RWPE2 (cell line): ENCODE measurements around the gene GALNT11.

Source experiments
- ATAC-seq: fragments of 200-7000 bp; cut with Tn5 transposase; 3 replicates; pipeline ENCODE4 v1.9.1; 2021; ENCODE audit warnings: low read depth
- DNase-seq: peaks from one replicate; pipeline ENCODE4 v3.0.0-alpha.2; 2020; ENCODE audit warnings: low spot score
- H3K27ac ChIP-seq: fragments of 450-650 bp; 2 replicates; pipeline ENCODE4 v1.5.1; 2017; ENCODE audit warnings: mild to moderate bottlenecking; ENCODE audit not compliant: poor library complexity, severe bottlenecking
- H3K27me3 ChIP-seq: fragments of 250-450 bp; sonication (Bioruptor Pico); 2 replicates; pipeline ENCODE4 v1.5.1; 2021; ENCODE audit warnings: mild to moderate bottlenecking, moderate library complexity; ENCODE audit not compliant: insufficient read depth, poor library complexity, severe bottlenecking
- H3K36me3 ChIP-seq: fragments of 250-450 bp; sonication (Bioruptor Pico); 2 replicates; pipeline ENCODE4 v1.5.1; 2020; ENCODE audit warnings: low read depth, mild to moderate bottlenecking, moderate library complexity
- H3K4me1 ChIP-seq: fragments of 250-450 bp; sonication (Bioruptor Pico); 2 replicates; pipeline ENCODE4 v1.5.1; 2021; ENCODE audit warnings: mild to moderate bottlenecking, moderate library complexity; ENCODE audit not compliant: insufficient read depth, poor library complexity, severe bottlenecking
- H3K4me3 ChIP-seq: fragments of 250-450 bp; sonication (Bioruptor Pico); 2 replicates; pipeline ENCODE4 v1.5.1; 2021; ENCODE audit warnings: mild to moderate bottlenecking, moderate library complexity; ENCODE audit not compliant: severe bottlenecking
- H3K9me3 ChIP-seq: fragments of 250-450 bp; sonication (Bioruptor Pico); 2 replicates; pipeline ENCODE4 v1.5.1; 2021; ENCODE audit warnings: mild to moderate bottlenecking, moderate library complexity; ENCODE audit not compliant: severe bottlenecking
- TF ChIP-seq, protein P1 (sequence below): fragments of 450-650 bp; IDR thresholded peaks from one replicate; pipeline ENCODE4 v1.5.1; 2017; ENCODE audit warnings: mild to moderate bottlenecking, moderate library complexity; ENCODE audit not compliant: poor library complexity, severe bottlenecking

Gene GALNT11

DNA sequence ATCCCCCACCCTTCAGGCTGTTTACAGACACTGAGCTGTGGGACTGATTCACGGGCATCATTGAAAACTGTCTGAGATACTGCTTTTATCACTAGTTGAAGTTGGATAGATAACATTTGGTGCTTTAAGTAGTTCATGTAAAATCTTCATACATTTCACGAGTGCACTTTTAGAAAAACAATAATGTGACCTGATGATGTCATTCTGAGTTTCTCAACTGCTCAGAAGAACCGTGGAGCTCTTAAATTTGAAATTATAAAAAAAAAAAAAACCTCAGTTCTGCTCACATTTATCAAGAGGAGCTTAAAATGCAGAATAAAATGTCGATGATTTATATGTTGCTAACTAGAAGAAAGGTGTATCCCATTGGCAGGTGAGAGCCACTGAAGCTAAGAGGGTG is 81.5 kb downstream of the GALNT11 start:
- Histone ChIP-seq H3K4me3 (no peak overlapping the region), H3K36me3 (peaks cover 3% of the 10 kb centered on the region; the same call in 1 of the 2 replicates), H3K27ac (no peak overlapping the region), H3K9me3 (no peaks in the 10 kb centered on the region), H3K4me1 (no peaks in the 10 kb centered on the region), H3K27me3 (no peaks in the 10 kb centered on the region)
- TF ChIP-seq, protein P1, sequence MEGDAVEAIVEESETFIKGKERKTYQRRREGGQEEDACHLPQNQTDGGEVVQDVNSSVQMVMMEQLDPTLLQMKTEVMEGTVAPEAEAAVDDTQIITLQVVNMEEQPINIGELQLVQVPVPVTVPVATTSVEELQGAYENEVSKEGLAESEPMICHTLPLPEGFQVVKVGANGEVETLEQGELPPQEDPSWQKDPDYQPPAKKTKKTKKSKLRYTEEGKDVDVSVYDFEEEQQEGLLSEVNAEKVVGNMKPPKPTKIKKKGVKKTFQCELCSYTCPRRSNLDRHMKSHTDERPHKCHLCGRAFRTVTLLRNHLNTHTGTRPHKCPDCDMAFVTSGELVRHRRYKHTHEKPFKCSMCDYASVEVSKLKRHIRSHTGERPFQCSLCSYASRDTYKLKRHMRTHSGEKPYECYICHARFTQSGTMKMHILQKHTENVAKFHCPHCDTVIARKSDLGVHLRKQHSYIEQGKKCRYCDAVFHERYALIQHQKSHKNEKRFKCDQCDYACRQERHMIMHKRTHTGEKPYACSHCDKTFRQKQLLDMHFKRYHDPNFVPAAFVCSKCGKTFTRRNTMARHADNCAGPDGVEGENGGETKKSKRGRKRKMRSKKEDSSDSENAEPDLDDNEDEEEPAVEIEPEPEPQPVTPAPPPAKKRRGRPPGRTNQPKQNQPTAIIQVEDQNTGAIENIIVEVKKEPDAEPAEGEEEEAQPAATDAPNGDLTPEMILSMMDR: no peak
- no peak for DNase-seq
- no peak for ATAC-seq

DNA sequence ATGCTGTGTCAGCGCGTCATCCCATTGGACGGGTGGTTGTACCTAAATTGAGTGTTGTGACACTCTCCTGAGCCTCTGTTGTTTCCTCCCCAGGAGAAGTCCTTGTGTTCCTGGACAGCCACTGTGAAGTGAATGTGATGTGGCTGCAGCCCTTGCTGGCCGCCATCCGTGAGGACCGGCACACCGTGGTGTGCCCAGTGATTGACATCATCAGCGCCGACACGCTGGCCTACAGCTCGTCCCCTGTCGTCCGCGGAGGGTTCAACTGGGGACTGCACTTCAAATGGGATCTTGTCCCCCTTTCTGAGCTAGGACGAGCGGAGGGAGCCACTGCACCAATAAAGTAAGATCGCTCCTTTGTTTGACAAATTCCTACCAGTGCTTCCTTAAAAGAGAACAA is 82.5 kb downstream of the GALNT11 start:
- no peaks in the 10 kb centered on the region for H3K27me3 ChIP-seq
- DNase-seq (no peak), ATAC-seq (no peak)
- no peaks in the 10 kb centered on the region for H3K9me3 ChIP-seq
- peaks cover 7% of the 10 kb centered on the region for H3K36me3 ChIP-seq
- H3K27ac ChIP-seq: no peak overlapping the region
- TF ChIP-seq, protein P1: no peak
- H3K4me3 ChIP-seq: no peak overlapping the region
- no peaks in the 10 kb centered on the region for H3K4me1 ChIP-seq

DNA sequence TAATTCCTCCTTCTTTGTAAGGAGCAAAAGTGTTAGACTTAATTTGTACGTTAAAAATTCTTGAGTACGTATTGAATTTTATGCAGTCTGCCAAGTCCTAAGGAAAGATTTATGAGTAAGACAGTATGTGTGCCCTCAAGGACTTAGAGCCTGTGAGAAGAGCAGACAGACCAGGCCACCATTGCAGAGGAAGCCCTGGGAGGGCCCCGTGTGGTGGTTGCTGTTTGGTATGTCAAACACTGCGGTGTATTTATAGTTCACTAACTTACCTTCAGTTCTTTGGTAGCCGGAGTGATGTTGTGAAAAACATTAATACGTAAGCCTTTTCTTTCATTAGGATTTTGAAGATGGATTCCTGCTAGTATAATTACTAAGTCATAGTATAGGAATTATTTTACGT is 82.9 kb downstream of the GALNT11 start:
- no peak overlapping the region for H3K27ac ChIP-seq
- H3K4me3 ChIP-seq: no peak overlapping the region
- DNase-seq (no peak), ATAC-seq (peak; percentile 56; the same call in 1 of the 3 replicates)
- H3K36me3 ChIP-seq: peaks cover 11% of the 10 kb centered on the region
- TF ChIP-seq, protein P1: peak; percentile 5
- H3K27me3 ChIP-seq: no peaks in the 10 kb centered on the region
- H3K9me3 ChIP-seq: no peaks in the 10 kb centered on the region
- no peaks in the 10 kb centered on the region for H3K4me1 ChIP-seq

DNA sequence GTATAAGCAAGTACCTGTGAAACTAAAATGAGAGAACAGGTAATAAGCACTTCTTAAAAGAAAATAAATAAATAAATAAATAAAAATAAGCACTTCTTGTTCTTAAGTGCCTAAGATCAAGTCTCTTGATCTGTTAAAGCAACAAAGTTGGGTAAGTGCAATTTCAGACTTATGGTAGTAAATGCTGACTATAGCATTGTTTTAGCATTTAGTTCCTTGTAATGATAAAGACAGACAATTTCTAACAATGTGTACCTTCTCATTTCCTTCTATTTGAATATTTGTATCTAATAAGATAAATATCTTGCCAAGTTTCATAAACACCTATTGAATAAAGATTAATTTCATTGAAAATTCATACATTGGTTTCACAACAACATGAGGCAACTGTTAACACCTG is 87.4 kb downstream of the GALNT11 start:
- Histone ChIP-seq H3K4me3 (no peak overlapping the region), H3K4me1 (no peaks in the 10 kb centered on the region), H3K36me3 (peaks cover 38% of the 10 kb centered on the region), H3K9me3 (no peaks in the 10 kb centered on the region), H3K27me3 (no peaks in the 10 kb centered on the region), H3K27ac (no peak overlapping the region)
- ATAC-seq (no peak), DNase-seq (no peak)
- TF ChIP-seq, protein P1: no peak

DNA sequence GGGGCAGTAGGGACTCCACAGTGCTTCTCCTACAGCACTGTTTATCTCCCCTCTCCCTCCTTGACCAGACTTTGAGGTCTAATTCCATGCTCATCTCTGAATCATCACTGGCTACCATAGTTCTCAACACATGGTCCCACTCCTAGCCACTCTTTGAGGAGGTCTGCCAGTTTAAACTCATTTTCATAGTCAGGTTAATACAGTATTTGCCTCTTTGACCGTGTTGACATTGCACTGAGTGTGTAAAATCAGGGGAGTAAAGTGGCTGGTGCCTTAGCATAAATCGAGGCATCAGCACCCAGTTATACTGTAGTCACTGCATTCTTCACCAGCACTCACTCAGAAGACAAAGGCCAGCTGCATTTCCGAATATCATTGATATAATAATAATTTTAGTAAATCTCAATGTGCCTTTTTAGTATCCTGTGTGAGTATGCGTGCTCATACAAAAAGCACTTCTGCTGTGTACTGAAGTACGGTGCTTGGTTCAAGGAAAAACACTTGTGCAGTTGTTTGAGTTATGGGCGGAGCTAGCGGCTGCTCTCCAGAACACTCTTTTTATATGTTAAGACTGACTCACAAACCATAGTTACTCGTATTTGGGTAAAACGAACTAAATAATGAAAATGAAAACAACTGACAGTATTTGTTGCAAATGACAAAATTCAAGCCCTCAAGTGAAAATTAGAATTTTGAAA is 89.7 kb downstream of the GALNT11 start:
- Histone ChIP-seq H3K4me1 (no peaks in the 10 kb centered on the region), H3K36me3 (peaks cover 62% of the 10 kb centered on the region), H3K9me3 (no peaks in the 10 kb centered on the region), H3K27me3 (no peaks in the 10 kb centered on the region), H3K4me3 (no peak overlapping the region), H3K27ac (no peak overlapping the region)
- ATAC-seq: no peak
- TF ChIP-seq, protein P1: no peak
- DNase-seq: no peak
